NCI-H1105 (cell line): ENCODE results near the gene HDAC4.

Source experiments
- DNase-seq: peaks from one replicate; lab custom pipeline; 2025; lab: John Stamatoyannopoulos, UW

HDAC4 gene

DNA sequence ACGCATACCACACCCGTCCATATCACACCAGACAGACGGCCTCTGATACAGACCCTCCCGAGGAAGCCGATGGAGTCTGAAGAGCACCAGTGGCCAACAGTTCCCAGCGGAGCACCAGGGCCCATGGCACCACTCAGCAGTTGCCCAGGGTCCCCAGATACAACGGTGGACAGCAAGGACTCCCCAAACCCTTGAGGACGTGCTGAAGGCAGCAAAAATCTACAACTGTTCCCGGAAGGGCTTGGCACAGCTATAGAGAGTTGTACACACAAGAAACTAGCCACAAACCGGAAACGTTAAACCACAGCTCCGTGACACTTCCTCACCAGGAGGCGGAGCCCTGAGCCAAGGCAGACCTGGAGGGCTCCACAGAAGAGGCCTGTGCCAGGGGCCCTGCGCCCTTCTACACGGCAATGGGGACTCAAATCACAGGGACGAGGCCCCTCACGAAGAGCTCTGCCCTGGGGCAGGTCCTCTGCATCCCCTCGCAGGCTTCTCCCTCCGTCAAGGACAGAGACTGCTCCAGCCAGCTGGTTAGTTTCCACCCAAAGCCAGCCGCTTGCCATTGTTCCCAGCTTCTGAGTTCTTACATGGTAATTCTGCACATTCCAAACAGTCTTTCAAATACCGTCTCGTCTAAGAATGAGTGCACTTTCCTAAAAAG lies 133.4 kb downstream of the HDAC4 start:
- no peak for DNase-seq

DNA sequence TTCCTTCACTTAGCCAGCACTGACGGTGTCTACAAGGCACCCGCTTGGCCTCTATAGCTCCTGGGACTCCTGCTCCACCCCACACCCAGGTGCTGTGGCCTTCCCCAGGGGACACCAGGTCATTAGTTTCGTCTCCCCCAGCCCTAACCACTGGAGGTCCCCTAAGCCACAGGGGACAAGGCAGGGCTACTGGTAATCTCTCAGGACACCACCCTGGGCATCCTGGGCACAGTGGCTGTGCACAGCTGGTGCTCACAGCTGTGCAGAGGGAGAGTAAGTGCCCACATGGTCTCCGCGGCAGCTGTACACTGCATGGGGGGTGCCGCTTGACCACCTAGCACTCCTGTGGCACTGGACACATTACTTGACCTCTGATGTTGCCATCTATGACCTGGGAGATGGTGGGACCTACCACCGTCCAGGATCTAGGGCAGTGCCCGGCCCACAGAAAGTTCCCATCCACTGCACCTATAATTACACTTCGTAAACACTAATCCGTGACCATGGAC lies 134.0 kb downstream of the HDAC4 start:
- DNase-seq = no peak

DNA sequence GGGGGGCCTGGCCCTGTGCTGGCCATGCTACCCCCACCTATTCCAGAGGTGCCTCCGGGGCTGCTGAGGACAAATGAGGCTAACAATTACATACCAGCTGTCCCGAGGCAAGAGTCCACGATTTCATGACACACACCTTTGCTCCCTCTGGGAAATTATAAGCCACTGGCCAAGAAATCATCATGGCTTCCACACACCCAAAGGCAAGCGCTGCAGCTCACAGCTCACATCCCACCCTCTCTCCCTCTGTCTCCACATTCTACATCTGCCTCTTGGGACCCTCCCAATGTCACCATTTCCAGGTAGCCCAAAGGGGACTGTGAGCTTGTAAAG lies 134.4 kb downstream of the HDAC4 start:
- DNase-seq = no peak

DNA sequence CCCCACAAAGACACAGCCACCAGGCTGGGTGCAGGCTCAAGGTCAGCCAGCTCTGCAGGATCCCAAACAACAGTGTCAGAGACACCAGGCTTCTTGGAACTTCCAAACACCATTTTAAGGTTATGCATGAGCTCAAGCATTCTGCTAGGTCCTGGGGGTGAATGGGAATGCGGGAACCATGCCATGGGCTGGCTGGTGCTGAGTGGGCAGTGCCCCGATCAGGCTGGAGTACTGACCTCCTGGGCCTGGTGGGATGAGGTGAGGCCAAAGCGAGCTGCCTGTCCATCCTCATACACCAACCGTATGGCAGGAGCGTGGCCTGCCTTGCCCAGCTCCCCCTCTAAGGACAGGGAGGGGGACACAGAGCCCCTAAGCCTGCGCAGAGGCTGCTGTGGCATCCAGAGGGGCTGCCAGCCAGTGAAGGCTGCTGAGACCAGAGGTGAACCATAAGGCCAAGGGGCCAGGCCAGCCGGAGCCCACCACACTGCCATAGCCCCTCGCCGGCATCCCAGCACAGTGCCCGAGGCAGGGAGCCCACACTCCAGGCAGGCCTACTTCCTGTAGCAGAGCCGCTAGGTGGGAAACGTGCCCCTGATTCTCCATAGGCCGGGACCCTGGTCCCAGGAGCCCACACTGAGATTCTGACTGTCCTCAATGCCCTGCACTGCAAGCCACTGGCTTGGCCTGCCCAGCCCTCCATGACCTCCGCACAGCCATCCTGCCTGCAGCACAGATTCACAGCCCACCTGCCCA lies 135.0 kb downstream of the HDAC4 start:
- DNase-seq = no peak

DNA sequence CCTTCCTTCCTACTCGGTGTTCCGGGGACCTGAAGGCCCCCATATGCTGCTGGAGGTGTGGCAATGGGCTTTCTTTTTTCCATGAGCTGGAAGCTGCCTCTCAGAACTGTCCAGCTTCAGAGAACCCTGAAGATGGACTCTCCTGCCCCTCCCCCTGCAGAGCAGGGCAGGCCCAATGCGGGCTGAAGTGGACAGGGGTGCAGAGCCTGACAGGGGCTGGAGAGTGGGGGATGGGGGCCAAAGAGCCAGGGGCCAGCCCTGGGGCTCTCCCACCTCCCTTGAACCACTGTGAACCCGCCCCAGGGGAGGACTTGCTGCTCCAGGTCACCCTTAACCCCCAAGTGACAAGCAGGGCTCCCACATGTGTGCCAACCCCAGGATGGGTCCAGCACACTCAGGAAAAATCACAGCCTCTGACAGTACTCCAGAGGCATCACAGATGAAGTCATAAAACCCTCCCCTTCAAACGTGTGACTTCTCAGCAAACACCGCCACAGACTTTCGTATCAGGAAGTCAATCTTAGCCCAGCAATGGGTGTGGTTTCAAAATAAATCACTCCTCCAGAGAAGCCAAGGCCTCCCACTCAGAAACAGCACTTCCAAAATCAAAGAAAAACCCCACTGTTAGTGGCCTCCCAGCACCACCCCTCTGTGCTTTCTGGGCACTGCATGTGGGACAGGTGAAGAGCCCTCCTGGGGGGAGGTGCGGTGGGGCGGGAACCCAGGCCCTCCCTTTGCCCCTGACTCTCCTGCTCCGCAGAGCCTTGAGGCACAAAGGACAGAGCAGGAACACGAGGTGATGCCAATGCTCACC lies 135.8 kb downstream of the HDAC4 start:
- DNase-seq = no peak

DNA sequence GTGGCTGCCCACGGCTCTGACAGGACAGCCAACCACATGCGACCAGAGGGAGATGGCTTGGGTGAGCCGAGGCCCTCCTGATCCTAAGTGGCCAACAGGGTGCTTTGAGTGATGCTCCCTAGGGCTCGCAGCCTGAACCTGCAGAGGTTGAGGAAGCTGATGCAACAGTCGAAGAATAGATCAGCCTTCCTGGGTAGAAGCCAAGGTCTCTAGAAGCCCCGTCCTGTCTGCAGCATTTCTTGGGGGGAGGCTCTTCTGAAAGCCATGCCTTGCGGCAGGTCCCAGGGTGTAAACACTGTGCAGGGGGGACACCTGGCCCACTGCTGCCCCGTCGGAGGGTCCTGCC lies 136.4 kb downstream of the HDAC4 start:
- DNase-seq = no peak

DNA sequence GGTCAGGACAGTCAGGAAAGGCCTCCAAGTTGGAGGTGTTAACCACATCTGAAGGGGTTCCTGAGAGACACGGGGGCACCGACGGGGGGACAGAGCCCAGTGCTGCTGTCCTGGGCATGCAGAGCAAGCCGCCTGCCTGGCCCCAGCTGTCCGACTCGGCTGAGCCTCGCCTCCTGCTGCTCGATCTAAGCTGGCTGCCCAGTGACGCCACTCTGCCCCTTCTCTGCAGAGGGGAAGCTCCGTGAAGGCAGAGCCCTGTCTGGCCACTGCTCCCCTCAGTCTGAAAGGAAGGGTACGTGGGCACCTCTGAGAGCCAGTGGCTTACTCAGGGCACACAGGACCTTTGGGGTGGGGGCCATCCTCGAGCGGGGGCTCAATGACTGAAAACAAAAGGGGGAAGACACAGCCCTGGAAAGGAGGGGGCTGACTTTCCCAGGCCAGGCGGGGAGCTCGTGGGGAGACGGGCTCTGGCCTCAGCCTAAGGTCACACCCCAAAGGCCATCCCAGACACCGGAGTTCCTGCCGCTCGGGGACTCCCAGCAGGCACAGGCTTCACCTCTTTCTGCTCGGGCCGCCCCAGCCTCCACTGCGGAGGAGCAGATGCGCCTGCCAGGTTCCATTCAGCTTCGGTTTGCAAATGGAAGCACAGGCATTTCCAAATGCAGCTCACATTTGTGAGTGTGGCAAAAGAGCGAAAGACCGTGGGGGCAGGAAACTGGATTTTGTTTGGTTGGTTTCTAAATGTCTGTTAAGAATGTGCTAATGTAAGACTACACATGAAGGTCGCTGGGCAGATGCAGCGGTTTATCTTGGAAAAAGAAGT lies 136.9 kb downstream of the HDAC4 start:
- no peak for DNase-seq

DNA sequence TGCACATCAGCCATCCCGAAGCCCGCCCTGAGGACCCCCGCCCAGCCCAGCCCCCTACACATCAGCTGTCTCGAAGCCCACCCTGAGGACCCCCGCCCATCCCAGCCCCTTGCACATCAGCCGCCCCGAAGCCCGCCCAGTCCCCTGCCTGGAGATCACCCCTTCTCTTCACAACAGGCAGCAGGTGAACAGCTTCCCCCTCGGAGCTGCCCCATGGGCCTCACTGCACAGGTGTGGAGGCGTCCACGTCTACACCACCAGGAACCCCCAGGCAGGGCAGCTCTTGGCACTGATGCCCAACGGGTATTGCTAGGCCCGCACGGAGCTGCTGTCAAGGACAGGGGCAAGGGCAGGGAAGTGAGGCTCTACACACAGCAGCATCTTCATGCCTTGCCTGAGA lies 137.6 kb downstream of the HDAC4 start:
- no peak for DNase-seq

DNA sequence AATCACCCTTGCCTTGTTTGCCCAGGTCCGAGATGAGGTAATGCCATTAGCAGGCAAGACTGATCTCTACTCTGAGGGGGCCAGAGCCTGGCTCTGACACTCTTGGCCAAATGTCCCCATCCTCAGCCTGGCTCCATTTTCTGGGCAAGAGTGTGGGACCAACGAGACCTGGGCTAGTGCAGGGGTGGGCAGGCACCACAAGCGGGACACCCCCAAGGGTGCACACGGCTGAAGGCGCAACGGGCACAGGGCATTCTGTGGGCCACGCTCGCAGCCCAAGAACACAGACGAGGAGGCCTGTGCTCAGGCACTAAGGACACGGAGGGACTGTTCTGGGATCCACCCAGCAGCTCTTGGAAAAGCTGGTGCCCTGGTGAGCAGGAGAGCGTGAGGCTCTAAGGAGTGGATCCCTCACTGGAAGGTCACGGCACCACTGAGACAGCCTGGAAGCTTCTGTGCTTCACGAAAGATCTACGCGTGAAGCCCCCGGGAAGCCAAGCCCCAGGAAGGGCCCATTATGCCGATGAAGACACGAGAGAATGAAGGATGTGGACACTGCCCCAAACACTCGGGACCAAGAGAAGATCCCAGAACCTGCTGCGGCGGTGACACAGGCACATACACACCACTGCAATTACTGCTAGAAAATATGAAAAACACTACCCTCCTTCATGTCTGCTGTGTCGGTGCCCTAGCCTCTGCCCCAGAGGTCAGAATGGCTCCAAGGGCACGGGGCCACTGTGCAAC lies 138.2 kb downstream of the HDAC4 start:
- no peak for DNase-seq

DNA sequence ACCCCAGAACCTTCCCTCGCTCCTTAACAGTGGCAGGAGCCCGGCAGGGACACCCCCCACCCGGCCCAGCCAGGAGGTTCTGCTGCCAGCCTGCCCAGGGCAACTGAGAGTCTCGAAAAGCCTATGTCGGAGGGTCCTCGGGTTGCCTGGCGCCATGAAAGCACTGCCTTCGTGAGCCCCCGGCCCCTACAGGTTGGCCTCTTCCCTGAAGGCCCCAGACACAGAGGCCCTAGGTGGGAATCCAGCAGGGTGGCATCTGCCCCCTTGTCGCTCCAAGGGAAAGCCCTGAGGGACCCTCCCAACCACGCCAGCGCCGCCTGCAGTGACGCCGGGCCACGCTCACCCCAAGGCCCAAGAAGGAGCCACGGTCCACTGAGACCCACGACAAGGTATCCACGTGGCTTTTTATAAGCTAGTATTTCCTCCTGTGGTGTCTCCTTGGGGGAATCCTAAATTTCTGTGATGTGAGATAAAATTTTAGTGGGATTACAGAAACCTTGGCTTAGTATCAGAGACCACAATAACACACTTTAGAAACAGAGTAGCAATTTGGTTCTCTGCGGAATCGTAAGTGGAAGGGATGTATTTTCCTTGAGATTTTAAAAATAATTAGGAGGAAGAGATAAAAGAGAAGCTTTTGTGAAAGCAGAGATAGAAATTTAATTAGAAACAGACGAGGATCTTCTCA lies 138.9 kb downstream of the HDAC4 start:
- no peak for DNase-seq

DNA sequence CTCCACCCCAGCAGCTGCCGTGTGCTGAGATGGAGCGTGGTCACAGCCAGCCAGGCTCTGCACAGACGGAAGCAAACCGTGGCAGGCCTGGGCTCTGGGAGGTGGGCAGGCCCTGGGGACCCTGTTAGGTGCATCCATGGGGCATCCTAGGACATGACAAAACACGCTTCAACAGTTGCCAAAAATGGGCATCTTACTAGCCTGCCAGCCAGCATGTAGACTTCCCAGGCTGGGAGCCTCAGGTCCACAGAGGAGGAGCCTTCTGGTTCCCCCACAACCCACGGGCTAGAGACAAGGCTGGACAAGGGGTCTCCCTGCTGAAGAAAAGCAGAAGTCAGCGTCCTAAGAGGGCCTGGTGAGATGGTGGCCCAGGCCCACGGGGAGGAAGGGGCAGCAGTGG lies 139.5 kb downstream of the HDAC4 start:
- DNase-seq = no peak

DNA sequence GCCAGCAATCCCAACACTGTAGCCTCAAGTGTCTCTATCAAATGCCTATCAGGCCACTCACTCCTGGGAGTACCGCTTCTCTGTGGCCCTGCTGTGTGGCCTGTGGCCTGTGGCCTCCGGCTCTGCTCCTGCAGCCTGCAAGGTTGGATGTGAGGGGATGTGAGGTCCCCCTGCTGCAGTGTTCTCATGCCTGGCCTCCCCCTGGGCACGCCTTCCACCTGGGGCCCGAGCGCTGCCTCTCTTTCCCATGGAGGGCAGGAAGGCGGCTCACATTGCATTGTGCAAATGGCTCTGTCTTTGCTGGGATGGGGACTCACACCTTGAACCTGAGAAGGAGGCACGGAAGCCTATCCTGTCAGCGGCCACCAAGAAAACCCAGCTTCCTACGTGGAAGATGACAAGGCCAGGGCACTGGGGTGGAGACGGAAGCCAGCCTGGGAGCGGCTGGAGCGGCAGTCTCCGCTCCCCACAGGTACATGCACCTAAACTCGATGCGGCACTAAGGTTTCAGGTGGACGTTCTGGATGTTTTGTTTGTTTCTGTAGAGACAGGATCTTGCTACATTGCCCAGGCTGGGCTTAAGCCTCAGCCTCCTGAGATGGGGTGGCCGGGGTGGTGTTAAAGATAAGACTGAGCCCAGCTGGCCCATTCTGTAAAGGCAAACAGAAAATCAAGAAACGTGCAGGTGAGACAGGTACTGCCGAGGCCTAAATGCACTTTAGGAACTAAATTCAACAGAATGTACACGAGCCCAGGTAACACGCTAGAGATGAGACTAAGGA lies 140.1 kb downstream of the HDAC4 start:
- DNase-seq = no peak

DNA sequence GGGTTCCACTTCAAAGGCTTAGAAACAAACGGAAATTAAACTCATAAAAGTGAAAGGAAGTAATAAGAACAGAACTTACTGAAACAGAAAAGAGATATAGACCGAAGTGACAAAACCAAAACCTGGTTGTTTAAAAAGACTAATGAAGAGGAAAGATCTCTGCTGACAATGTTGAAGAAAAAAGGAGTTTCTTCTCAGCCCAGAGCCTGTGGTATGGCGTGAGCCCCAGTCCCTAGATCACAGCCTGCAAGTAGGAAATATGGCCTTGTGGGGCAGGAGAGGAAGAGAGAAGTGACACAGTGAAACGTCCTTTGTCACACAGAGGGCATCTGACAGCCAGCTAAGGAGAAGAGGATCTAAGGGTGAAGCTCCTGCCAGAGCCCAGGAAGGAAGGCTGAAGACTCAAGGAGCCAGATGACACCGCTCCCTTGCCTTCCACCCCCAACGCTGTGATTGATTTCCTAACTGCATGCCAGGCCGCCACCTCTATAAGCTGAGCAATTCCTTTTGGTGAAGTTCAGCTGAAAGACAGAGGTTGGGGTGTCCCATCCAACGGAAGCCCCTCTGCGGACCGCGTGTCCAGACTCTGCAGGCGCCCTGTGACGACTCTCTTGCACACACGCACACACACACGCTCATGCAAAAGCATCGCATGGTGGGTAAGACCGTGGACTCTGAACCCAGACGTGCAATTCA lies 141.1 kb downstream of the HDAC4 start:
- no peak for DNase-seq

DNA sequence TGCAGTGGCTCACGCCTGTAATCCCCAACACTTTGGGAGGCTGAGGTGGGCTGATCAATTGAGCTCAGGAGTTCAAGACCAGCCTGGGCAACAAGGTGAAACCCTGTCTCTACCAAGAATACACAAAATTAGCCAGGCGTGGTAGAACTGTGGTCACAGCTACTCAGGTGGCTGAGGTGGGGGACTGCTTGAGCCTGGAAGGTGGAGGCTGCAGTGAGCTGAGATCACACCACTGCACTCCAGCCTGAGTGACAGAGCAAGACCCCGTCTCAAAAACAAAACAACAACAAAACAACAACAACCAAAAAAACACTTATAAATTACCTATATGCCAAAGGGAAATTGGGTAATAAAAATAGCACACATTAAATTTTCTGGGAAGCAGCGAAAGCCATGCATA lies 141.6 kb downstream of the HDAC4 start:
- no peak for DNase-seq

DNA sequence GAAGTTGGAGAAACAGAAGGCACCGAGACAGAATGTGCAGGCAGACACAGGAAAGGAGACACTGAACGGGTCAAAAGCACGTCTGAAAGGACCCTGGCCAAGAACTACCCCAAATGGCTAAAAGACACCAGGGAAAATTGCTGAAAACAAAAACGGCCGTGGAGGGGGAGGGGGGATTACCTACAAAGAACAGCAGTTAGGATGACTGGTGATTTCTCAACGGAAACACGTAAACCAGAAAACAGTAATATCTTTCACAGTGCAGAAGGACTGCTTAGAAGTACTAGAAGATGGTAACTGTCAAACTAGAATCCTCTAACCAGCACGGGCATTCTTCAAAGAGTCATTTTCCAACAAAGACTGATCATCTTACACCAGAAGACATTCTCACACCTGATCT lies 142.6 kb downstream of the HDAC4 start:
- no peak for DNase-seq

DNA sequence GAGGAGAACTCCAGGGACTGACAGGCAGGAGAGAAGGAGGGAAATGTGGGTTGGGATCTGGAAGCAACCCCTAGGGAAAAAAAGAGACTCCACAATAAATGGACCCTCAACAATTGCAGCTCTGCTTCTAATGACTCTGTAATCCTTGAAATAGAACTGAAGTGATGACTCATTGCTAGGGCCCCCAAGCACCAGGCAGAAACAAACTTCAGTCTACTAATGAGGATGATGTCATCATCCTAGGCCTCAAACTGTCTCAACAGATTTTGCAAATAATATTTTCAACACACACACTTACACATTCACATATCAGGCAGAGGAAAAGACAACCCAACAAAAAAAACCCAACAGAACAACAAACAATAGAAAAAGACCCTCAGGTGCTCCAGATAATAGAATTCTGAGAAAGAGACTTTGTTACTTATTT lies 143.3 kb downstream of the HDAC4 start:
- DNase-seq = no peak

DNA sequence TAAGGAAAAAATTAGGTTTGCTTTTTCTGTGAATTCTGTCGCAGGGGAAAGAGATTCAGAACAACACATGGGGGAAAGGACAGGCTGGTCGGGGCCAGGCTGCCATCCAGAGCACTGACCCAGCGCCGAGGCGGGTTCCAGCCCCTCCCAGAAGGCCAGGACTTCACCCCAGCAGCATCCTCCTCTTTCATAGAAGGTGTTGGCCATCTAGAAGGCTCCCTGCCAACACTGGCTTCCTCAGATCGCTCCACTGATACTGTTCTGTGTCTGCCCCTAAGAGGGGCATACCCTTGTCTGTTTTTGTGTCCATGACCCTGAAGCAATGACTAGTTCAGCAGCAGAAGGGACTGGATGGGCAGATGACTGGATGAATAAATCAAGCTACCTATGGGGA lies 144.5 kb downstream of the HDAC4 start:
- no peak for DNase-seq

DNA sequence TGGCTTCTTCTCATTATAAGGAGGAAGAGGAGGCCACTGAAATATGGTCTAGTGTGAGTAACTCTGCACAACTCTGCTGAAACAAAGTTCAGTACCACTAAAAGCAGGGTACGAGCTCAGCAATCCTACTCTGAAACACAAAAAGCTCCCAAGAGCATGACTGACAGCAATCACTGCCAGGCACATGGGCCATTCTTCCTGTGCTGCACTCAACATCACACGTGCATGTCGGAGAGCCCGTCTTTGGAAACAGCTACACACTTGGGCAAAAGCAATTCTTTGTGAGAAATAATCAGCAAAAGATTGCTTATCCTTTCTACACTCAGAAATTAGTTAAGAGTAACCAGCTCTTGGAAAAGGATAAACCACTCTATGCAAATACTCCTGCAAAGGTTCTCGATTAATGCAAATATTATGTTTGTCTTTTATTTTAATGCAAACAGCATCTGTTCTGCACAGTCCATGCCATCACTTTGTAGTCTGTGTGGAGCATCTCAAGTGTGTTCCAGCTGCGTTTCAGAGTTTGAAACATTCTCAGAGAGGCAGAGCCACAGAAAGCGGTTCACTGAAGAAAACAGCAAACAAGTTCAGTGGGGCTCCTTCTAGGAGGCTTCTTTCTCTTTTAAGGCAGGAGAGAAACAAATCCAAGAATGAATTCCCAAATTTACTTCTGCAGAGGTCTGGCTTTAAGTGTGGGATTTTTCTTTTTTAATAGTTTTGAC lies 145.0 kb downstream of the HDAC4 start:
- no peak for DNase-seq

DNA sequence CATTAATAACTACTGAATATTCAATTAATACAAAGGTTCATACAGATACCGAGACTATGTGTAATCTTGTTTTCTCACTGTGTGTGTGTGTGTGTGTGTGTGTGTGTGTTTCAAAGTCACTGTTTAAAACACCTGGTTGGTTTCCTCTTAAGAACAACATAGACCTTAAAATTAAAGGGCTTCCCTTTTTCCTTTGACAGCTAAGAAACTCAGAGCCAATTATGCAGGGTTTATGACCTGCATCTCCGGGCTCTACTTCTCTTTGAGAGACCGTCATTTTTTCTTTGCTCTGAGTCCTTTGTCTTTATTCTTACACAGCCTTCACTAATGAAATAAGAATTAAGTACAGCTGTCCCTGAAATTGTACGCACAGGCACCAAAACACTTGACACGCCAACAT lies 145.6 kb downstream of the HDAC4 start:
- DNase-seq = no peak
